Measurements from ENCODE around the gene LAMA5. TPM values are rescaled to one million over a fixed set of nuclear protein-coding genes. Genes with fewer than 3 reads are reported as not detected.

Gene LAMA5
- total and polyA plus RNA-seq, 2 of the 8 experiments (the other 6 are each of a cell fraction or from before 2014, with no cell fraction given) = 34.4 to 225 TPM

DNA sequence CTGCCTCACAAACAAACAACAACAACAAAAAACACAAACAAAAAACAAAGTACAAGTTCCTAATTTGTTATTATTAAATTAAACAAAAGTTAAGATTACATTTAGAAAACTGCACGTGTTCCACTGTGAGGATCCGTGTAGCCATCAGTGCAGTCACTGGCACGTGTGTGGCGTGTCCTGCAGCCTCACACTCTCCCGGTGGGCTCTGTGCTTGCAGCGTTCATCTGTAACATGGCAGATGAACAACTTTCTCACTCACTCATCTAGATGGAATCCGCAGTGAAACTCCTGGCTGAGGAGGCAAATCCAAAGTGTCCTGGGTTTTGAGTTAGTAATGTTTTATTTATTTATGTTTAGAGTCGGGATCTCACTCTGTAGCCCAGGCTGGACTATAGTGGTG lies 77.2 kb downstream of the LAMA5 start:
- Histone ChIP-seq H2BK15ac (ENCODE audit: low read length) (no peak overlapping the region), H3K27me3 (replicated peaks in 1 of 4; ENCODE audit: control insufficient read depth in 3 of 4, extremely low read depth in 1 of 4, insufficient read depth in 3 of 4, low read length in 3 of 4) (no peaks in the 10 kb centered on the region), H2AFZ (ENCODE audit: low read length) (no peak overlapping the region), H3K4me1 (replicated peaks in 1 of 4; ENCODE audit: control insufficient read depth in 3 of 4, insufficient read depth in 4 of 4, low read length in 3 of 4) (no peaks in the 10 kb centered on the region), H4K20me1 (replicated peaks in 1 of 2; ENCODE audit: control insufficient read depth in 1 of 2, insufficient read depth in 2 of 2, low read length in 2 of 2) (peaks cover 0 to 5% of the 10 kb centered on the region in 2 experiments), H4K91ac (replicated peaks; ENCODE audit: insufficient read length, low read length) (no peak overlapping the region), H2AK5ac (ENCODE audit: low read depth, low read length) (no peak overlapping the region), H3K79me2 (ENCODE audit: control insufficient read depth in 1 of 2, insufficient read depth in 2 of 2, low read length in 2 of 2) (no peaks in the 10 kb centered on the region), H3K18ac (ENCODE audit: extremely low read depth, low read length) (no peak overlapping the region), H2BK12ac (ENCODE audit: low read depth, low read length) (no peak overlapping the region), H3K23ac (ENCODE audit: insufficient read length) (no peak overlapping the region), H2BK5ac (ENCODE audit: low read depth, low read length) (no peak overlapping the region), H3K4ac (replicated peaks; ENCODE audit: insufficient read length, low read depth, low read length) (no peak overlapping the region), H3K36me3 (ENCODE audit: control insufficient read depth in 2 of 4, insufficient read depth in 4 of 4, low read length in 3 of 4) (peaks cover 6 to 38% (median 14%) of the 10 kb centered on the region in 4 experiments; a peak in 7 of 8 replicates), H3K9ac (replicated peaks in 1 of 4; ENCODE audit: extremely low read depth in 1 of 4, low read depth in 3 of 4, low read length in 3 of 4) (no peak overlapping the region), H3K56ac (replicated peaks; ENCODE audit: insufficient read length, low read depth, low read length) (no peak overlapping the region), H2BK120ac (replicated peaks; ENCODE audit: low read depth, low read length) (no peak overlapping the region), H3K14ac (ENCODE audit: insufficient read length) (no peak overlapping the region), H3K4me3 (ENCODE audit: extremely low read depth in 1 of 4, insufficient read depth in 2 of 4, low read depth in 3 of 4, low read length in 4 of 4) (no peak overlapping the region), H2BK20ac (ENCODE audit: low read length) (no peak overlapping the region), H4K5ac (ENCODE audit: insufficient read length, low read depth, low read length) (no peak overlapping the region), H3K27ac (ENCODE audit: low read depth, low read length) (no peak overlapping the region), H3K23me2 (ENCODE audit: low read depth, low read length) (no peaks in the 10 kb centered on the region), H3K4me2 (ENCODE audit: insufficient read depth in 1 of 2, low read depth in 2 of 2, low read length in 2 of 2) (no peak overlapping the region), H3K79me1 (ENCODE audit: low read depth, low read length) (no peaks in the 10 kb centered on the region; the same call in 1 of the 2 replicates), H3K9me3 (ENCODE audit: insufficient read depth in 2 of 2, low read depth in 1 of 2, low read length in 1 of 2) (no peaks in the 10 kb centered on the region), H4K8ac (ENCODE audit: extremely low read depth, insufficient read depth, low read length) (no peak overlapping the region)
- ChIA-PET POLR2A (ENCODE audit: partially characterized antibody) (no interaction called here), CTCF (ENCODE audit: partially characterized antibody) (no interaction called here)
- no peak for FAIRE-seq
- DNase-seq (ENCODE audit: low read depth in 1 of 2, low spot score in 2 of 2) = no peak
- 95% methylated on average over 8 of the region's 8 CpGs; no CpG with 5 or more reads in 1 of the 2 experiments for WGBS, 2 experiments (ENCODE audit: extremely low coverage in 1 of 2, insufficient coverage in 1 of 2, insufficient read length in 1 of 2, insufficient replicate concordance in 2 of 2, low coverage in 1 of 2, low lambda C conversion rate in 2 of 2, missing lambda C conversion rate in 1 of 2)
- TF ChIP-seq BCL11A (IDR thresholded peaks at IDR 0.05; ENCODE audit: low read depth in 2 of 2, low read length in 2 of 2) (no peak), CEBPB (IDR thresholded peaks at IDR 0.05; ENCODE audit: low read depth, low read length) (no peak), PHF8 (conservative IDR thresholded peaks at IDR 0.05; ENCODE audit: low read depth, low read length) (no peak), CHD2 (IDR thresholded peaks at IDR 0.05; ENCODE audit: low read length) (no peak), ASH2L (IDR thresholded peaks at IDR 0.05; ENCODE audit: low read length) (no peak), KDM4A (IDR thresholded peaks at IDR 0.05; ENCODE audit: low read depth, low read length, severe bottlenecking) (no peak), CTBP2 (IDR thresholded peaks at IDR 0.05; ENCODE audit: borderline replicate concordance, insufficient read depth, insufficient read length, low read length) (no peak), YY1 (IDR thresholded peaks at IDR 0.05; ENCODE audit: low read depth, low read length) (no peak), TAF7 (optimal IDR thresholded peaks at IDR 0.05; ENCODE audit: borderline replicate concordance, low read depth, low read length) (no peak), HDAC2 (IDR thresholded peaks at IDR 0.05; ENCODE audit: borderline replicate concordance in 1 of 2, low read depth in 2 of 2, low read length in 2 of 2) (no peak)
- TF ChIP-seq, protein P1, sequence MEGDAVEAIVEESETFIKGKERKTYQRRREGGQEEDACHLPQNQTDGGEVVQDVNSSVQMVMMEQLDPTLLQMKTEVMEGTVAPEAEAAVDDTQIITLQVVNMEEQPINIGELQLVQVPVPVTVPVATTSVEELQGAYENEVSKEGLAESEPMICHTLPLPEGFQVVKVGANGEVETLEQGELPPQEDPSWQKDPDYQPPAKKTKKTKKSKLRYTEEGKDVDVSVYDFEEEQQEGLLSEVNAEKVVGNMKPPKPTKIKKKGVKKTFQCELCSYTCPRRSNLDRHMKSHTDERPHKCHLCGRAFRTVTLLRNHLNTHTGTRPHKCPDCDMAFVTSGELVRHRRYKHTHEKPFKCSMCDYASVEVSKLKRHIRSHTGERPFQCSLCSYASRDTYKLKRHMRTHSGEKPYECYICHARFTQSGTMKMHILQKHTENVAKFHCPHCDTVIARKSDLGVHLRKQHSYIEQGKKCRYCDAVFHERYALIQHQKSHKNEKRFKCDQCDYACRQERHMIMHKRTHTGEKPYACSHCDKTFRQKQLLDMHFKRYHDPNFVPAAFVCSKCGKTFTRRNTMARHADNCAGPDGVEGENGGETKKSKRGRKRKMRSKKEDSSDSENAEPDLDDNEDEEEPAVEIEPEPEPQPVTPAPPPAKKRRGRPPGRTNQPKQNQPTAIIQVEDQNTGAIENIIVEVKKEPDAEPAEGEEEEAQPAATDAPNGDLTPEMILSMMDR (IDR thresholded peaks at IDR 0.05; ENCODE audit: control extremely low read depth in 1 of 3, insufficient read depth in 1 of 3, low read depth in 1 of 3, low read length in 3 of 3) = no peak

Measured in H1 (cell line).